ENCODE data around the gene SINHCAF.

SINHCAF gene

DNA sequence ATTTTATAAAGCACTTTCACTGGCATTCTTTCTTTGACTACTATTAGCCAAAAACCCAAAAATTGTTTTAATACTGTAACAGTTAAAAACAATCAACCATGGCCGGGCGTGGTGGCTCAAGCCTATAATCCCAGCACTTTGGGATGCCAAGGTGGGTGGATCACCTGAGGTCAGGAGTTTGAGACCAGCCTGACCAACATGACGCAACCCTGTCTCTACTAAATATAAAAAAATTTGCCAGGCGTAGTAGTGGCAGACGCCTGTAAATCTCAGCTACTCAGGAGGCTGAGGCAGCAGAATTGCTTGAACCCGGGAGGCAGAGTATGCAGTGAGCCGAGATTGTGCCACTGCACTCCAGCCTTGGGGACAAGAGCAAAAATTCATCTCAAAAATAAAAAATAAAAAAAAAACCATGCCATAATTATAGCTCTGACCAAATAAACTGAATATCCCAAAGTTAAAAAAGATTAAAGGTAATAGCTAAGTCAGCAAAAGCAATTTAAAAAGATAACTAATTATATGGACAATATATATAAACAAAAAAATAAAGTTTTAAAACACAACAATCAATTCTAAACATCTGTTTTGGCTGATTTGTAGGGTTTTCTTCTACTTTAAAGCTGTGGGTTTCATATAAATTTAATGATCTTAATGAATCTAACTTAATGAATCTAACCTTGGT lies 10.0 kb downstream of the SINHCAF start:
- FAIRE-seq (no peak), DNase-seq (ENCODE audit: insufficient read length, low spot score) (no peak)
- TF ChIP-seq CTCF (IDR thresholded peaks at IDR 0.05; ENCODE audit: insufficient read depth, missing control alignments): no peak

GRCh38 chr12:31315044-31315715 lies 10.8 kb downstream of the SINHCAF start:
- TF ChIP-seq CTCF (IDR thresholded peaks at IDR 0.05; ENCODE audit: insufficient read depth, missing control alignments): no peak
- FAIRE-seq (no peak), DNase-seq (ENCODE audit: insufficient read length, low spot score) (no peak)

GRCh38 chr12:31312431-31312830 lies 13.5 kb downstream of the SINHCAF start:
- FAIRE-seq: no peak
- no peak for DNase-seq (ENCODE audit: insufficient read length, low spot score)
- no peak for TF ChIP-seq CTCF (IDR thresholded peaks at IDR 0.05; ENCODE audit: insufficient read depth, missing control alignments)

DNA sequence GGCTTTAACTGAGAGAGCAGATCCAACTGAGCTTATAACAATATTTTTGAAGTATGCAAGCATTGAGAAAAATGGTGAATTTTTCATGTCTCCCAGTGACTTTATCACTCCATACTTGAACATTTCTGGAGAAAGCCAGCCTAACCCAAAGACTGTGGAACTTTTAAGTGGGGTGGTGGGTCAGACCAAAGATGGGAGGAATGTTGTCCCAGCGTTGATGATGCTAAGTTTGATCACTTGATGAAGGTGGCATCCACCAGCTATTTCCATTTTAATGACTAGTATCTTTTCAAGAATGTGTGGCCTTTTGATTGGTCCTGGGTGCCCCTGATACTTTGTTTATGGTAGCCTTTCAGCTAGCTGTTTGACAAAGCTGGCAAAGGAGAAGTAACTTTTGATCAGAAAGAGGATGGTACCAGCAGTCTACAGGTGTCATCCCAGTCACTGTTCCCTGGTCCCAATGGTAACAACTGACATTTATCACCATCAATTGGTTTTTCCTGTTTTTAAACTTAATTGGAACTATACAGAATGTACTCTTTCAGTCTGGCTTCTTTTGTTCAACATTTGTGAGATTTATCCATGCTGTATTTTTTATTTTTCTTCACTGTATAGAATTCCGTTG lies 14.2 kb downstream of the SINHCAF start:
- FAIRE-seq: no peak
- TF ChIP-seq CTCF (IDR thresholded peaks at IDR 0.05; ENCODE audit: insufficient read depth, missing control alignments): no peak

DNA sequence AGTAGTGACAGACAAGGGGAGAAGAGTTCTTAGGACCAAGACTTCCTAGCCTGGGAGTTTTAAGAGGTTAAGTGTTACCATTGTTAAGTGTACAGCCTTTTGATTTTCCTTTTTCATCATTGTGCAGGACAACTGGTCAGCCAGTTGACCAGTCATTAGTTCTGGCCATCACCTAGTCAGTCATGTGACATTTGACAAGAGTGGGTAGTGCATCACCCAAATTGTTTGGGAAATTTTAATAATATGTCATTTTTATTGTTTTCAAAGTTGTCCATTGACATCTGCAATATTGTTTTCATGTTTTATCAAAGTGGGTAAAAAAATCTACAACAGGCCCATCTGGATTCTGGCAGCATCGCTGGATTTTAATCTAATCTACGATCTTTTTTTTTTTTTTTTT lies 15.5 kb downstream of the SINHCAF start:
- DNase-seq (ENCODE audit: insufficient read length, low spot score) (no peak), FAIRE-seq (no peak)
- TF ChIP-seq CTCF (IDR thresholded peaks at IDR 0.05; ENCODE audit: insufficient read depth, missing control alignments): no peak

More for the DNA sequence above, 14.2 kb downstream of the SINHCAF start:
- no peak for DNase-seq (ENCODE audit: insufficient read length, low spot score)

- no peak for DNase-seq (ENCODE audit: insufficient read length, low spot score)
- no peak for FAIRE-seq
- no peak for TF ChIP-seq CTCF (IDR thresholded peaks at IDR 0.05; ENCODE audit: insufficient read depth, missing control alignments)
Observed at GRCh38 chr12:31309279-31309678, 16.7 kb downstream of the SINHCAF start.

GRCh38 chr12:31308116-31308515 lies 17.8 kb downstream of the SINHCAF start:
- FAIRE-seq (no peak), DNase-seq (ENCODE audit: insufficient read length, low spot score) (no peak)
- TF ChIP-seq CTCF (IDR thresholded peaks at IDR 0.05; ENCODE audit: insufficient read depth, missing control alignments): no peak
